HUES6 (cell line): ENCODE measurements around the gene PCDHGA6.
"Not testable (repeated sequence)": the region's sequence is repeated elsewhere in the genome, so short reads cannot be mapped to it uniquely, and the experiment has no call there.

Source experiments
- H3K27ac ChIP-seq: 2 replicates; pipeline ENCODE4 v1.7.0; 2013; ENCODE audit warnings: low read depth, mild to moderate bottlenecking, low read length, inconsistent platforms
- H3K27me3 ChIP-seq: 2 replicates; pipeline ENCODE4 v1.6.1; 2013; ENCODE audit warnings: low read length; ENCODE audit not compliant: control insufficient read depth, insufficient read depth
- H3K36me3 ChIP-seq: 2 replicates; pipeline ENCODE4 v1.6.1; 2013; ENCODE audit warnings: low read length; ENCODE audit not compliant: control insufficient read depth, insufficient read depth
- H3K4me1 ChIP-seq: 2 replicates; pipeline ENCODE4 v1.6.1; 2013; ENCODE audit warnings: low read length; ENCODE audit not compliant: control insufficient read depth, insufficient read depth
- H3K4me3 ChIP-seq: 2 replicates; pipeline ENCODE4 v1.5.1; 2013; ENCODE audit warnings: low read depth, low read length
- H3K9ac ChIP-seq: one replicate; pipeline ENCODE4 v1.6.1; 2013; ENCODE audit warnings: mild to moderate bottlenecking, low read length
- H3K9me3 ChIP-seq: 2 replicates; pipeline ENCODE4 v1.6.1; 2013; ENCODE audit warnings: low read depth, low read length; ENCODE audit not compliant: control insufficient read depth, insufficient read depth

Gene PCDHGA6

GRCh38 chr5:141399555-141400258 is 26.0 kb downstream of the PCDHGA6 start:
- H3K9me3 ChIP-seq, result peaks cover 65% of the 10 kb centered on the region
- H3K27ac ChIP-seq, result no peak overlapping the region
- H3K9ac ChIP-seq, result no peak overlapping the region
- H3K4me1 ChIP-seq, result no peaks in the 10 kb centered on the region
- H3K36me3 ChIP-seq, result peaks cover 3% of the 10 kb centered on the region
- H3K27me3 ChIP-seq, result no peaks in the 10 kb centered on the region
- no peak overlapping the region for H3K4me3 ChIP-seq

- no peak within 1 kb of the TSS for H3K9ac ChIP-seq
- no peaks in the 10 kb centered on the region for H3K27me3 ChIP-seq
- no peak within 1 kb of the TSS for H3K27ac ChIP-seq
- H3K9me3 ChIP-seq, result peaks cover 51% of the 10 kb centered on the region
- H3K36me3 ChIP-seq, result peaks cover 3% of the 10 kb centered on the region
- no peaks in the 10 kb centered on the region for H3K4me1 ChIP-seq
- H3K4me3 ChIP-seq, result no peak within 1 kb of the TSS
These were observed 29.0 kb downstream of the PCDHGA6 start, which contains the start of gene PCDHGA9 for GRCh38 chr5:141402553-141403243. Gene PCDHGA9, plus strand, starts transcription at chr5:141402778. Its CDS starts 175 bp downstream, at chr5:141402953.

GRCh38 chr5:141403387-141403786 is 29.7 kb downstream of the PCDHGA6 start:
- H3K4me3 ChIP-seq, result no peak overlapping the region
- peaks cover 48% of the 10 kb centered on the region for H3K9me3 ChIP-seq
- no peak overlapping the region for H3K9ac ChIP-seq
- no peak overlapping the region for H3K27ac ChIP-seq
- peaks cover 3% of the 10 kb centered on the region for H3K36me3 ChIP-seq
- H3K27me3 ChIP-seq, result peaks cover 3% of the 10 kb centered on the region
- H3K4me1 ChIP-seq, result no peaks in the 10 kb centered on the region

GRCh38 chr5:141407790-141408505 is 34.3 kb downstream of the PCDHGA6 start, which contains the start of gene PCDHGB6:
Gene PCDHGB6, plus strand, starts transcription at chr5:141408021. Its CDS starts 182 bp downstream, at chr5:141408203.
- Histone ChIP-seq H3K9me3 (peaks cover 26% of the 10 kb centered on the region), H3K9ac (peak within 1 kb of the TSS; percentile 10), H3K27me3 (peaks cover 17% of the 10 kb centered on the region), H3K4me3 (peak within 1 kb of the TSS; percentile 85)
- not testable (repeated sequence) for H3K4me1 ChIP-seq, H3K27ac ChIP-seq, H3K36me3 ChIP-seq

DNA sequence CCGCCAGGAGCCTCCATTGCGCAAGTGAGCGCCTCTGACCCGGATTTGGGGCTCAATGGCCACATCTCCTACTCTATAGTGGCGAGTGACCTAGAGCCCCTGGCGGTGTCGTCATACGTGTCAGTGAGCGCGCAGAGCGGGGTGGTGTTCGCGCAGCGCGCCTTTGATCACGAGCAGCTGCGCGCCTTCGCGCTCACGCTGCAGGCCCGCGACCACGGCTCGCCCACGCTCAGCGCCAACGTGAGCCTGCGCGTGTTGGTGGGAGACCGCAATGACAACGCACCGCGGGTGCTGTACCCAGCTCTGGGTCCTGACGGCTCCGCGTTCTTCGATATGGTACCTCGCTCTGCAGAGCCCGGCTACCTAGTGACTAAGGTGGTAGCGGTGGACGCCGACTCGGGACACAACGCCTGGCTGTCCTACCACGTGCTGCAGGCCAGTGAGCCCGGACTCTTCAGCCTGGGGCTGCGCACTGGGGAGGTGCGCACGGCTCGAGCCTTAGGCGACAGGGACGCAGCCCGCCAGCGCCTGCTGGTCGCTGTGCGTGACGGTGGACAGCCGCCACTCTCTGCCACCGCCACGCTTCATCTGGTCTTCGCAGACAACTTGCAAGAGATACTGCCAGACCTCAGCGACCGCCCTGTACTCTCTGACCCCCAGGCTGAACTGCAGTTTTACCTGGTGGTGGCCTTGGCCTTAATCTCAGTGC is 36.1 kb downstream of the PCDHGA6 start:
- Histone ChIP-seq H3K9me3 (peaks cover 24% of the 10 kb centered on the region), H3K4me3 (no peak overlapping the region), H3K27me3 (peaks cover 17% of the 10 kb centered on the region), H3K9ac (no peak overlapping the region), H3K27ac (no peak overlapping the region), H3K4me1 (no peaks in the 10 kb centered on the region), H3K36me3 (no peaks in the 10 kb centered on the region)

- H3K36me3 ChIP-seq, result no peaks in the 10 kb centered on the region
- peaks cover 25% of the 10 kb centered on the region for H3K9me3 ChIP-seq
- peaks cover 17% of the 10 kb centered on the region for H3K27me3 ChIP-seq
- H3K4me1 ChIP-seq, result no peaks in the 10 kb centered on the region
- H3K27ac ChIP-seq, result no peak overlapping the region
- no peak overlapping the region for H3K4me3 ChIP-seq
- no peak overlapping the region for H3K9ac ChIP-seq
These were observed 37.9 kb downstream of the PCDHGA6 start for GRCh38 chr5:141411575-141411974.

GRCh38 chr5:141412854-141413539 is 39.3 kb downstream of the PCDHGA6 start, which contains the start of gene PCDHGA10:
Gene PCDHGA10, plus strand, starts transcription at chr5:141412987. Its CDS starts 189 bp downstream, at chr5:141413176.
- Histone ChIP-seq H3K27ac (no peak within 1 kb of the TSS), H3K4me3 (peak within 1 kb of the TSS; percentile 69), H3K9ac (peak within 1 kb of the TSS; percentile 52)

DNA sequence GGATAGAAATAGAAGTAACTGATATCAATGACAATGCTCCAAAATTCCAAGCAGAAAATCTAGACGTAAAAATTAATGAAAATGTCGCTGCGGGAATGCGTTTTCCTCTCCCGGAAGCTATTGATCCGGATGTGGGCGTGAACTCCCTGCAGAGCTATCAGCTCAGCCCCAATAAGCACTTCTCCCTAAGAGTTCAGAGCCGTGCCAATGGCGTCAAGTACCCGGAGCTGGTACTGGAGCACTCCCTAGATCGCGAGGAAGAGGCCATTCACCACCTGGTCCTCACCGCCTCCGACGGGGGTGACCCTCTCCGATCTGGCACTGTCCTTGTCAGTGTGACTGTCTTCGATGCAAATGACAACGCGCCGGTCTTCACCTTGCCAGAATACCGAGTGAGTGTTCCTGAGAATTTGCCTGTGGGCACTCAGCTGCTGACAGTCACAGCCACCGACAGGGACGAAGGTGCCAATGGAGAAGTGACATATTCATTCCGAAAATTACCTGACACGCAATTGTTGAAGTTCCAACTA is 39.9 kb downstream of the PCDHGA6 start:
- Histone ChIP-seq H3K9me3 (peaks cover 29% of the 10 kb centered on the region), H3K27ac (no peak overlapping the region), H3K4me1 (no peaks in the 10 kb centered on the region), H3K36me3 (no peaks in the 10 kb centered on the region), H3K4me3 (peak overlapping the region; percentile 69), H3K27me3 (peaks cover 19% of the 10 kb centered on the region), H3K9ac (peak overlapping the region; percentile 52)

More at GRCh38 chr5:141412854-141413539, 39.3 kb downstream of the PCDHGA6 start, which contains the start of gene PCDHGA10:
- H3K27me3 ChIP-seq, result peaks cover 18% of the 10 kb centered on the region
- H3K4me1 ChIP-seq, result no peaks in the 10 kb centered on the region
- peaks cover 25% of the 10 kb centered on the region for H3K9me3 ChIP-seq
- no peaks in the 10 kb centered on the region for H3K36me3 ChIP-seq

GRCh38 chr5:141414548-141415274 is 41.0 kb downstream of the PCDHGA6 start:
- H3K9ac ChIP-seq, H3K36me3 ChIP-seq, H3K4me1 ChIP-seq, H3K4me3 ChIP-seq, H3K27ac ChIP-seq: not testable (repeated sequence)
- Histone ChIP-seq H3K9me3 (peaks cover 37% of the 10 kb centered on the region), H3K27me3 (peaks cover 15% of the 10 kb centered on the region)
